Neural cell (in vitro differentiated cells): Measurements from ENCODE around the gene PCGF3. TPM values are rescaled to one million over a fixed set of nuclear protein-coding genes. Genes with fewer than 3 reads are reported as not detected.
"Not testable (repeated sequence)": the region's sequence is repeated elsewhere in the genome, so short reads cannot be mapped to it uniquely, and the experiment has no call there.

ENCODE experiments used
- H2AFZ ChIP-seq: fragments of 200-600, 300-800 bp; sonication (generic), shearing (Covaris generic); 2 replicates; pipeline ENCODE4 v1.6.0; 2014; ENCODE audit warnings: low read depth, mild to moderate bottlenecking, antibody characterized with exemption, low read length, moderate library complexity
- H3F3A ChIP-seq: fragments of 200-600 bp; shearing (Covaris generic); 2 replicates; pipeline ENCODE4 v1.6.1; 2016; ENCODE audit warnings: mild to moderate bottlenecking, moderate library complexity, mixed read lengths, antibody characterized with exemption, low read length; ENCODE audit not compliant: insufficient read depth, poor library complexity, severe bottlenecking
- H3K27ac ChIP-seq: fragments of 200-600, 300-800 bp; sonication (generic), shearing (Covaris generic); 2 replicates; pipeline ENCODE4 v1.5.1; 2014; ENCODE audit warnings: mild to moderate bottlenecking, low read length, moderate library complexity
- H3K27me3 ChIP-seq: fragments of 300-800, 200-600 bp; sonication (generic), shearing (Covaris generic); 2 replicates; pipeline ENCODE4 v1.6.0; 2014; ENCODE audit warnings: mild to moderate bottlenecking, low read depth, low read length, moderate library complexity; ENCODE audit not compliant: insufficient read depth
- H3K36me3 ChIP-seq: fragments of 300-800, 200-600 bp; sonication (generic), shearing (Covaris generic); 2 replicates; pipeline ENCODE4 v1.5.1; 2014; ENCODE audit warnings: mild to moderate bottlenecking, antibody characterized with exemption, low read length, moderate library complexity; ENCODE audit not compliant: insufficient read depth
- H3K4me2 ChIP-seq: fragments of 300-800, 200-600 bp; sonication (generic), shearing (Covaris generic); 2 replicates; pipeline ENCODE4 v1.6.0; 2014; ENCODE audit warnings: mild to moderate bottlenecking, low read length
- H3K4me3 ChIP-seq: fragments of 300-800, 200-600 bp; sonication (generic), shearing (Covaris generic); 2 replicates; pipeline ENCODE4 v1.5.1; 2014; ENCODE audit warnings: mild to moderate bottlenecking, low read length, moderate library complexity
- H3K79me2 ChIP-seq: fragments of 200-600 bp; shearing (Covaris generic); replicated peaks from 2 replicates; pipeline ENCODE4 v1.6.0; 2014; ENCODE audit warnings: mild to moderate bottlenecking, low read length, moderate library complexity; ENCODE audit not compliant: insufficient read depth
- H3K9ac ChIP-seq: fragments of 300-800, 200-600 bp; sonication (generic), shearing (Covaris generic); 2 replicates; pipeline ENCODE4 v1.6.1; 2016; ENCODE audit warnings: mild to moderate bottlenecking, low read length, mixed read lengths
- H3K9me2 ChIP-seq: fragments of 200-600 bp; shearing (Covaris generic); 2 replicates; pipeline ENCODE4 v1.6.1; 2016; ENCODE audit warnings: mild to moderate bottlenecking, low read length, mixed read lengths; ENCODE audit not compliant: insufficient read depth
- H3K9me3 ChIP-seq: fragments of 200-600, 300-800 bp; sonication (generic), shearing (Covaris generic); 2 replicates; pipeline ENCODE4 v1.6.1; 2016; ENCODE audit warnings: mild to moderate bottlenecking, mixed run types, low read length, moderate library complexity, mixed read lengths
- H4K20me1 ChIP-seq: fragments of 200-600 bp; shearing (Covaris generic); 2 replicates; pipeline ENCODE4 v1.6.1; 2016; ENCODE audit warnings: mild to moderate bottlenecking, mixed run types; ENCODE audit not compliant: insufficient read depth
- CTCF ChIP-seq: fragments of 450-650 bp; IDR thresholded peaks from 2 replicates; pipeline ENCODE4 v1.5.1; 2014; ENCODE audit warnings: antibody characterized with exemption, mild to moderate bottlenecking, moderate library complexity; ENCODE audit not compliant: poor library complexity, severe bottlenecking
- EP300 ChIP-seq: fragments of 450-650 bp; conservative IDR thresholded peaks from 2 replicates; pipeline ENCODE4 v1.6.1; 2014; ENCODE audit warnings: antibody characterized with exemption, mild to moderate bottlenecking, moderate library complexity; ENCODE audit not compliant: poor library complexity, severe bottlenecking
- EZH2 ChIP-seq: fragments of 200-600, 300-800 bp; shearing (Covaris generic), sonication (generic); IDR thresholded peaks from 2 replicates; pipeline ENCODE4 v1.6.1; 2014; ENCODE audit warnings: antibody characterized with exemption, low read length, borderline replicate concordance, mild to moderate bottlenecking; ENCODE audit not compliant: insufficient read depth, poor library complexity, severe bottlenecking
- MXI1 ChIP-seq: fragments of 450-650 bp; conservative IDR thresholded peaks from 2 replicates; pipeline ENCODE4 v1.6.1; 2014; ENCODE audit warnings: antibody characterized with exemption, mild to moderate bottlenecking; ENCODE audit not compliant: poor library complexity, severe bottlenecking
- POLR2AphosphoS5 ChIP-seq: IDR thresholded peaks from 2 replicates; pipeline ENCODE4 v1.6.1; 2012
- RAD21 ChIP-seq: fragments of 450-650 bp; conservative IDR thresholded peaks from 2 replicates; pipeline ENCODE4 v1.6.1; 2014; ENCODE audit warnings: antibody characterized with exemption, mild to moderate bottlenecking, moderate library complexity
- REST ChIP-seq: IDR thresholded peaks from 2 replicates; pipeline ENCODE4 v1.6.1; 2012; ENCODE audit warnings: borderline replicate concordance
- SMC3 ChIP-seq: fragments of 450-650 bp; conservative IDR thresholded peaks from 2 replicates; pipeline ENCODE4 v1.6.1; 2014; ENCODE audit warnings: antibody characterized with exemption, mild to moderate bottlenecking, moderate library complexity; ENCODE audit not compliant: poor library complexity
- TAF1 ChIP-seq: IDR thresholded peaks from 2 replicates; pipeline ENCODE4 v1.6.1; 2012; ENCODE audit warnings: low read depth
- polyA plus RNA-seq: library from polyadenylated mRNA; depleted of rRNA; stranded (reverse); fragments of >200 nt; gene quantifications from 2 replicates; pipeline ENCODE4 v1.2.3, GENCODE V29; 2014

PCGF3 gene
- polyA plus RNA-seq, 1 donor from 2014 or later: 117 TPM

GRCh38 chr4:667545-667925, 38.1 kb upstream of the PCGF3 start:
- no peak overlapping the region for H3K27ac ChIP-seq

GRCh38 chr4:668219-668618, 37.4 kb upstream of the PCGF3 start:
- not testable (repeated sequence) for H3K79me2 ChIP-seq

More at GRCh38 chr4:667545-667925, 38.1 kb upstream of the PCGF3 start:
- Histone ChIP-seq H2AFZ (no peak overlapping the region), H3F3A (no peaks in the 10 kb centered on the region), H3K36me3 (no peaks in the 10 kb centered on the region), H3K4me2 (no peak overlapping the region), H3K9me3 (no peaks in the 10 kb centered on the region), H3K79me2 (no peaks in the 10 kb centered on the region), H4K20me1 (no peaks in the 10 kb centered on the region), H3K9me2 (no peaks in the 10 kb centered on the region), H3K27me3 (no peaks in the 10 kb centered on the region), H3K9ac (no peak overlapping the region), H3K4me3 (no peak overlapping the region)
- TF ChIP-seq MXI1 (no peak), REST (no peak), EZH2 (no peak), SMC3 (no peak), EP300 (no peak), POLR2AphosphoS5 (no peak), CTCF (no peak), TAF1 (no peak), RAD21 (no peak)

GRCh38 chr4:669806-670559, 35.6 kb upstream of the PCGF3 start:
- H3K27me3 ChIP-seq, H3K79me2 ChIP-seq, H4K20me1 ChIP-seq: not testable (repeated sequence)

More at GRCh38 chr4:668219-668618, 37.4 kb upstream of the PCGF3 start:
- H3K36me3 ChIP-seq, H3K9ac ChIP-seq, H4K20me1 ChIP-seq, H3F3A ChIP-seq, H3K4me2 ChIP-seq, H2AFZ ChIP-seq, H3K9me3 ChIP-seq, H3K9me2 ChIP-seq, H3K27me3 ChIP-seq, H3K27ac ChIP-seq, H3K4me3 ChIP-seq: not testable (repeated sequence)

More at GRCh38 chr4:669806-670559, 35.6 kb upstream of the PCGF3 start:
- H3K27ac ChIP-seq, H3K9me3 ChIP-seq, H3K4me2 ChIP-seq, H3F3A ChIP-seq, H3K4me3 ChIP-seq, H3K9me2 ChIP-seq, H3K9ac ChIP-seq, H2AFZ ChIP-seq, H3K36me3 ChIP-seq: not testable (repeated sequence)
